NCI-H1694 (cell line): ENCODE data around the gene MAPKAPK2.

Experiments
- DNase-seq: peaks from one replicate; lab custom pipeline; 2025; lab: John Stamatoyannopoulos, UW

The MAPKAPK2 gene

DNA sequence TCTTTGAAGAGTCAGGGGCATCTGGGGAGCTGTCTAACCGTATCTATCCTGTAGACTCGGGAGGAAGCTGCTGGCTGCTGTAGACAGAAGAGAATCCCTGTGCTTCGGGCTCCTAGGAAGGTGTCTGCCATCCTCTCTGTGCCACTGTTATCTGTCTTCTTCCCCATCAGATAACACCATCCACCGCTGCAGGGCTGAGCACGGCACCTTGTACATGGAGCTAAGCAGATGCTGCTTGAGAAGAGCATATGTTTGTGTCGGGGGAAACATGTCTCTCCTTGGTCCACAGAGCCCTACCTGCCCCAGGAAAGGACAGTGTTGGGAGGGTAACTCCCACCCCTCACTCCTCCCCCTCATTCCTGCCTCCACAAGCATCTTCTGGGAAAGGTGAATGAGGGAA, 1.4 kb upstream of the MAPKAPK2 start:
- DNase-seq, result no peak

DNA sequence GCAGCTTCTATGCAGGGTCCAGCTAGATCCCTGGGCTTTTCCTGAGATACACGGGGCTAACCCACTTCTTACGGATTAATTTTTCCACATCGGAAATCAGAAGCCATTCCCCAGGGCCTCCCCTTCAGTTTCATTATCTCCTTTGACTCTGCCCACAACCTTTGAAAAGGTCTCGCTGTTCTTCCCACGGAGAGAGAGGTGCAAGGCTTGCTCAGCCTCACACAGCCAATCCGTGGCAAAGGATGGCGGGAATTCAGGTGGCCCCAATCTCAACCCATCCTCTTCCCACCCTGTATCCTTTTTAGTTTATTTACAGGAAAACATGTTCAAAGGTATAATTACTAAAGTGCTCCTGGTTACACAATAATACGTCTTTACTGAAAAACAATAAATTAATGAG, 702 bp upstream of the MAPKAPK2 start:
- no peak for DNase-seq

DNA sequence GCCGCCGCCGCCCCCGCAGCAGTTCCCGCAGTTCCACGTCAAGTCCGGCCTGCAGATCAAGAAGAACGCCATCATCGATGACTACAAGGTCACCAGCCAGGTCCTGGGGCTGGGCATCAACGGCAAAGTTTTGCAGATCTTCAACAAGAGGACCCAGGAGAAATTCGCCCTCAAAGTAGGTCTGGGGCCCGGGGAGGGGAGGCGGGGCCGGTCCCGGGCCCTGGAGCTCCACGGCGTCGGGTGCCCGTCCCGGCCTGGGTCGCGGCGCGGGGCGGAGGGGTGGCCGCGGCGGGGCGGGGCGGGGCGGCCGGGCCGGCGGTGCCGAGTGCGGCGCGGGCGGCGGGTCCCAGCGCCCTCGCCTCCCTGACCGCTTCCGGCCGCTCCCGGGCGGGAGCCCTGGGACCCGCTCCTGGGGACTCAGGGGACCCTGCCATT, 646 bp downstream of the MAPKAPK2 start:
- no peak for DNase-seq

DNA sequence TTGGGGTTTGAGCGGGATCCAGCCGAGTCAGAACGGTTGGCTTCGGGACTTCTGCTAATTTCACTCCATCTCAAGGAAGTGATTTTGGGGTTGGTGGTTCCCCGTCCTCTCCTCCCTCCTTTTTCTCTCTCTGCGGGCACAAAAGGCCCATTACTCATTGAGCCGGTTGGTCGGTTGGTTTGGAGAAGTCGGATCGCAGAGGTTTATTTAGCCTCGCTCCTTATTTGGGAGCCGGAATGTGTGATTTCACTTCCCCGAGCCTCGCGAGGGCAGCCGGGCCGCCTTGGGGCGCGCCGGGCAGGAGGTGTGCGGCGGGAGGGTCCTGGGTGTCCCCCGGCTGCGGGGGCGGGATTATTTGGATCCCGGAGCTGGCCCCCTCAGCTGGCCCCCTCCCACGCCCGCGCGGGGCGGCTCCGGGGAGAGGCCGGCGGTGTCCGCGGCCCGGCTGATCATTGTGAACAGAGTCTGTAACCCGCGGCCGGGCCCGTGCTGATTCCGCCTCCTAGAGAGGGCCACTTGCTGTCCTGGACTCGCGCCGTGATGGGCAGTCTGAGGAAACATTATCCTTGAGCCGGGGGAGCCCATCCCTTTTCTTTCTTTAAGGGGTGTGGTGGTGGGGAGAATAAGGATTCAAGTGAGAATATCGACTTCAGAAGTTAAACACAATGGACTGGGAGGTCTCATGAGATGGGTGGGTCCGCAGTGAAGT, 1.2 kb downstream of the MAPKAPK2 start:
- no peak for DNase-seq

DNA sequence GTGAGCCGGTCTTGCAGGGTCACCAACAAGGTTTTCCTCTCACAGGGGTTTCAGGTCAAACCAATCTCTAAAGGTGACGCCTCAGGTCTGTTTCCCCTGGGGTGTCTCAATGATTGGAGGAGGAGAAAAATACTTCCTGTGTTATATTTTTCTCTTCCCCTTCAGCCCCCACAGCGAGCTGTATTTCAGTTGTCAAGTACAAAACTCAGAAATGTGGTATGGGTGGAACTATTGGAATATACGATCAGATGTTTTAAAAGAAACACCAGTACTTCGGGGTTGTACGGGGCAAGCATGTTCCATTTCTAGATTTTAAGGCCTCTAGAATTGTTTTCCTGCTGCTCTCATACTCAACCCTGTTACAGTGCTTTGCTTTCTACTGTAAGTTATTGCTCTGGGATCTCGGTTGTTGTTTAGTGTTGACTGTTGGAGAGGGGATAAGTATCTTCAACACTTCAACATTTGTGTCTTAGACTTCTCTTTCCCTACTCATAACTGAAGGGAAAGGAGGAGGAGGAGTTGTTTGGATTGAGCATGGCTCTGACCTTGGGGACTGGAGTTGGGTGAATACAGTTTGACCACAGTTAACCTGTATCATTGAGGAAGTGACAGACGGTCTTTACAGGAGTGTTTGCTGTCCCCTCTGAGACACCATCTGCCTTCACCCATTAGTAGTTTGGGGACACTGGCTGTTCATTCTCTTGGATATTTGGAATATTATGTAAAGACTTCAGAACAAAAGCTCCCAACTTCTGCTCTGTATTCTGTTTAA, 2.0 kb downstream of the MAPKAPK2 start:
- DNase-seq, result peak; percentile 27

DNA sequence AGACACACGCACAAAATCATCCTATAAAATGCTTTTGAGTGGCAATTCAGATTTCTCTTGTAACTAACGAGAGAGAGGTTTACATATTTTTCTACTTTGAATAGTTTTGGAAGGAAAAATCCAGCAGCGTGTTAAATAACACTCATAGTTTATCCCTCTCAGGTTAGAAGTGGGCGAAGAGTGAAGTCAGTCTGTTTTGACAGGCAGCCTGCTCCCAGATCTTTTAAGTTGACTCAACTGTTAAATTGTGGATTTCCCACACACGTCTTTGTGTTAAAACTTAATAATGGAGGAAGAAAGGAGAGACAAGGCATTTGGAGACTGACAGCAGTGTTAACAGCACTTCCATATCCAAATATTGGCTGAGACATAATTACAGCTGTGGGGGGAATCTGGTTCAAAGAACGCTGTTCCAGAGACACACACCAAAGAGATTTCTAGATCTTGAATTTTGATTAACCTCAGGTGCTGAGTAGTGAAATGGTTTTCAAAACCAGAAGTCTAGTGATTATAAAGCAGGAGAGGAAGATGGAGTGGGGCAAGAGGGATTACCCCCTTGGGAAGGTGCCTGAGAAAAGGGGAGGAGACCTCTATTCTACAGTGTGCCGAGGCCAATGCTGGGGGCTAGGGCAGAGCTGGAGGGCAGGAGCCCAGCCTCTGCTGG, 2.7 kb downstream of the MAPKAPK2 start:
- DNase-seq, result no peak

DNA sequence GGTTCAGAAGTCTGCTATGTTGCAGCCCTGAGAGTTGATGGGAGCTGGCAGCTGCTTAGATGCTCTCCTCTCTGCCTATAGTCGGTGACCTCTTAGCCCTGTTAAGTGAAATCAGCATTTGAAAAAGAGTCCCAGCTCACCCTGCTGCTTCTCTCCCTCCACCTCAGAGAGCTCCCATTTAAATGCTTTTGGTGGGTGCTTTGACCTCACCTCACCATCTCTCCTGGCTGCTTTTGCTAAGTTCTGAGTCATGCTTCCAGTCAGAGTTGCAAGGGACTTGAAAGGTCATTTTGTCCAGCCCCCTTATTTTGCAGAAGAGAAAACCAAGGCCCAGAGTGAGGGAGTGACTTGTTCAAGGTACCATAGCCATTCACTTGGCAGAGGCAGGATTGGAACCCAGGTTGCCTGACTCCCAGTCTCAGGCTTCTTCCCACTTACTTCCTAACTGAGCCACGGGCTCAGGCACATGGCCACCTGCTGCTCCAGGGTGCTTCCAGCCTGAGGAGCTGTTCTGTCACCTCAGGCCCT, 3.3 kb downstream of the MAPKAPK2 start:
- no peak for DNase-seq

DNA sequence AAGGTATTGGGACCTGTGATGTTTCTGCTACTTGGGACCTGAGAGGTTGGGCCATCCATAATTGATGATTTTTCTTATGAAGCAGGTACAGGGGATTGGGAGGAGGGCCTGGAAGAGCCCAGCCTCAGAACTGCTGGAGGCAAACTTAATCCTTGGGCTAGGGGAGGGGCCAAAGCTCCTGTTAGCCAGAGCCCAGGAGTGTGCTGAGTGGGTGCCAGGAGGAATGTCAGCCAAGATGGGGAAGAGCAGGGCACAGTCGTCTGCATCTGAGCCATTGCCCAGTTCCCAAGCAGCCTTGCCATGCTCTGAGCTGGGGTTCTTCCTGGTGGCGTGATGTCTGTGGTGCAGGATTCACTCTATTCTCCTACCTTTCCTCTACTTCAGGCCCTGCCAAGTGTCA, 5.8 kb downstream of the MAPKAPK2 start:
- DNase-seq, result no peak

DNA sequence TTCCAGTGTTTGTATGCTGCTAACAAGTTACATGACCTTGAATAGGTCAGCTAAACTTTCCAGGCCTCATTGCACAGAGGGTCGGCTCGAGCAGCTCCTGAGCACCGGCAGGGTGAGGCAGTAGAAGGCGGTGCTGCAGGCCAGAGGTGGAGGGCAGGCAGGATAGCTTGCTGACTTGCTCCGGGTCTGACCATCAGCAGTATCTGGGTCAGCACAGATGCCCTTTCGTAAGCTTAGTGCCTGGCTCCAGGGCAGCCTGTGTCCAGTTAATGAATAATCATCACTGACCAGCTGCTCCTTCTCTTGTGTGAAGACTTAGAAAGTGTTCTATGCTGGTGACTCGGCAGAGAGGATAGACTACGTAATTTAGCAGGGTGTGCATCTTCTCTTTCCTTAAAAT, 6.9 kb downstream of the MAPKAPK2 start:
- no peak for DNase-seq

DNA sequence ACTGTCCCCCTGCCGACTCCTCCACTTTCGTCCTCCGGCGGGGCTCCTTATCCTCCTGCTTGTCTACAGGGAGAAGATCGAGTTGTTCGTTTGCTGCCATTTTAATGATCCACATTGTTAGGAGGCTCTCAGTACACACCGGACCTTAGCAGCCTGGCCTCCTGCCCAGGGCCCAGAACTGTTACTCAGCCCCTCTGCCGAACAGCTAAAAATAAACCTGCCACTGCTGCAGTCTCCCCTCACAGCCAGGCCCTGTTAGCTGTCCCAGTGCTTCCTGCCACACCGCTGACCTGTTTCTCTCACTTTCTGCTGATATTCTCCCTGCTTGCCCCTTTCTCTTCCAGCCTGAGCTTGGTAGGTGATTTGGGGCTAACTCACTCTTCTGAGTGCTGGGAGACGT, 8.3 kb downstream of the MAPKAPK2 start:
- DNase-seq, result no peak

DNA sequence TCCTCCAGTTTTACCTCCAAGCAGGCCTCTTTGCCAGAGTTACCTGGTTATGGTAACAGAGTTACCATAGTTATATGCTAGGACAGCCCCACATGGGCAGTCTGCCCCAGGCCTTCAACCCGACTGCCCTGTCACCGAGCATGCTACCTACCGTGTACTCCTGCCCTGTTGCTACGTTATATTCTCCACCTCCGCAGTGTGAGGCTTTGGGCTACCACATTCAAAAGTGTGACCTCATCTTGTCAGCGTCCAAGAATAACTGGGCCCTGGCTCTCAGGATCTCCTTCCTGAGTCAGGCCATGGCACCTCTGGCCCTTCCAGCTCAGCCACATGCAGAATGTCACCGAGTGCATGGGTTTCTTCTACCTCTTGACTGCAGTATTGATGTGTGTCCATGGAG, 8.9 kb downstream of the MAPKAPK2 start:
- DNase-seq, result no peak

DNA sequence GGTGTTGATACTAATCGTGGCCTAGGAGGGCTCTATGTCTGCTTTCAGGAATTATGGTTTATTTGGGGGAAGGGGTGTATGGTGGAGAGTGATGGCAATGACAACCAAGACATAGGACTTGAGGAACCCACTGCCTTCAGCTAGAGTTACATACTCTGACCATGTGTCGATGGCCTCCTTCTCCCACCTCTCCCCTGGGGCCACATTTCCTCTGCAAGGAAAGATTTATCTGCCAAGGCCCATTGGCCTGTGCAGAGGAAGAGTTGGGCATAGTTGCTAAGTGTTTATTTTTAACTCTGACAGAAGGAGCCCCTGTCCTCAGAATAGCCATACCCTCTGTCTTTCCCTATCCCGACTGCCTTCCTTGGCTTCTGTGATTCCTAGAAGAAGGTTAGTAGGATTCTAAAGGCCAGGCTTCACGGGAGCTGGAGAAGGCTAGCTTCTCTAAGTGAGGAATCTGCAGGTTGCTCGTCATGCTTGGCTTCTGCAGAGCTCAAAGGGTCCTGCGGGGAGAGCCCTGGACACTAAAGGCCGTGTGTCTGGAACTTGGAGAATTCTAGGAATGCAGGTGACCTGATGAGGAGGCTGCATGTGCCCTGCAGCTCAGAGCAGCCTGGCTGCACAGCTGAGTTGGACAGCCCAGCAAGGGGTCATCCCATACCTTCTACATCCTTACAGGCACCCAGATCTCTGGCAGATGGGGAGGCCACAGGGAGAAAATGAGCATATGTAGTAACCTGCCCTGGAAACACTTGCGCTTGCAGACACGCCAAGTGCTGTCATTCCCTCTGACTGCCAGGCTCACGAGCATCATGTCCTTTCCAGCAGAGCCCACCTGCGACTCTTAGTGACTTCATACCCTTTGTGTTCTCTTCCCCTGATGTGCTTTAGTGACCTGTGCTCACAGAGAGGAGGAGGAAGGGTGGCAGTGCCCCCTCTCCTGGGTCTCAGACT, 9.7 kb downstream of the MAPKAPK2 start:
- no peak for DNase-seq

DNA sequence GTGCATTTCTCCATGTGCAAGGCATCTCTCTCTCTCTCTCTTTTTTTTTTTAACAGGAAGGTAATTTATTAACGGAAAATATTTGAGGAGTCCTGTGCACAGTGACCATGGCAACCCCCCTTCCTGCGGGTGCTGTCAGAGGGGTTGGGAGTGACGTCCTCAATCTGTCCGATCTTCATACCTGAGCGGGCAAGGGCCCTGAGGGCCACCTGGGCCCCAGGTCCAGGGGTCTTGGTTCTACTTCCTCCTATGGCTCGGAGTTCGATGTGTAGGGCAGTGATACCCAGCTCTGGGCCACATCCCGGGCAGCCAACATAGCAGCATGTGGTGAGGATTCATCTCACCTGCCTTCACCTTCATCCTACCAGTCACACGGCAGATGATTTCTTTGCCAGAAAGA, 11.0 kb downstream of the MAPKAPK2 start:
- DNase-seq, result no peak

DNA sequence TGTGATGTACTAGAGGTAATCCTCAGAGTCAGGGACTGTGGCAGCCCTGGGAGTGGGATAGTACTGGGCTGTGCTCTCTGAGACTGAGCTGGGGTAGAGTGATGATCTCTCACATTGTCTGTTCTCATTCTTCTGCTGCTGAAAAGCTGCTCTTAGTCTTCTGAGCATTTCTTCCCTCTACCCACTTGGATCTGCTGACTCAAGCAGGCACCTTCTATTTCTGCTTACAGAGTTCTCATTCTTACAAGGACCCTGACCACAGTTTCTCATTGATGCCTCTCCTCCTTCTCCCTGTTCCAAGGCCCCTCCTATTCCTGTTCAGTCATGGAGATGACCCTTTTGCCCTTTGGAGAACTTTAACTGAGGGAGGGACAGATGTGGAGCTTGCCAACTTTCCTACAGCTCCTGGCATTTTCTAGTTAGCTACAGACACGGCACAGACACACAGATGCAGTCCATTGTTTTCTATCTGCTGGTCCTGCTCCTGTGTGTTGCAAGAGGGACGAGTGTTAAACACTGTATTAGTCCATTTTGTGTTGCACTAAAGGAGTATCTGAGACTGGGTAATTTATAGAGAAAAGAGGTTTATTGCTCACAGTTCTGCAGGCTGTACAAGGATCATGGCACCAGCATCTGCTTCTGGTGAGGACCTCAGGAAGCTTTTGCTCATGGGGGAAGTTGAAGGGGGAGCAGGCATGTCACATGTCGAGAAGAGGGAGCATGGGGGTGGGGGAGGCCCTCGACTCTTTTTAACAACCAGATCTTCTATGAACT, 12.3 kb downstream of the MAPKAPK2 start:
- no peak for DNase-seq

DNA sequence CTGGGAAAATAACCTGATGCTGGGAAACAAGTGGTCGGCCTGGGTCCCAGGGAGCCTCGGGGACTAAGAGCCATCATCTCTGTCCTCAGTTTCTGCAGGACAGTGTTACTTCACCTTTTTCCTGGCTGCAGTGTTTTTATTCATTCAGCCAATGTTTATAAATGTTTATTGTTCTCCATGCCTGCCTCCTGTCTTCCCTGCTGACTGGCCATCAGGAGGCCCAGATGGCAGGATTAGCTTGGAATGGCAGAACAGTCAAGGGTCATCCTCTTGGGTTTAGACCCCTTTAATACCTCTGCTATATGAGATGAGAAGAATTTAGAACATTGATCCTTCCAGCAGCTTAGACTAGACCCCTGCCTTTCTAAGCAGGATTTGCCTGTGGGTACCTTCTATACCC, 13.3 kb downstream of the MAPKAPK2 start:
- no peak for DNase-seq

DNA sequence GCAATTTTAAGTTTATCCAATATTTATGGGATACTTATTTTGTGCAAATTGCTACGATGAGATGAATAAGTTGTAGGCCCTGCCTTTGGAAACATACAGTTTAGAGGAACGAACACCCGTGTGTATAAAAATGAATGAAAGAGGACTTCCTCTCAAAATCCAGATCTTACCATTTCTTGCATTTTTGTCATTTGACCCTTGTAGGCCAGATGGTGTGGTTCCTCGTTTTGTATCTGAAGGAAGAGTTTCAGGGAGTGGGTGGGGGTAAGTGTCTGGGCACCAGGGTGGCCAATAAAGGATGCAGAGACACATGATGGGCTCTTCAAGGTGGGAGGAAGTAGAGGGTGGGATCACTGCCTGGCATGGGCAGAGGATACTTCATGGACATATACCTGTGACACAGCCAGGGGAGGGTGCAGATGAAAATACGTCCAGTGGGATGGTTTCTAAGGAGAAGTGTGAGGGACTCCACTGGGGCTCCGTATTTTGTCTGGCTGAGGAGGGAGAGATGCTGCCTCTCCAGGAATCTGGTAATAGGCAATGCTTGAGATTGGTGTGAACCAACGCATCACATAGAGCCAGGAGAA, 14.4 kb downstream of the MAPKAPK2 start:
- DNase-seq, result no peak

DNA sequence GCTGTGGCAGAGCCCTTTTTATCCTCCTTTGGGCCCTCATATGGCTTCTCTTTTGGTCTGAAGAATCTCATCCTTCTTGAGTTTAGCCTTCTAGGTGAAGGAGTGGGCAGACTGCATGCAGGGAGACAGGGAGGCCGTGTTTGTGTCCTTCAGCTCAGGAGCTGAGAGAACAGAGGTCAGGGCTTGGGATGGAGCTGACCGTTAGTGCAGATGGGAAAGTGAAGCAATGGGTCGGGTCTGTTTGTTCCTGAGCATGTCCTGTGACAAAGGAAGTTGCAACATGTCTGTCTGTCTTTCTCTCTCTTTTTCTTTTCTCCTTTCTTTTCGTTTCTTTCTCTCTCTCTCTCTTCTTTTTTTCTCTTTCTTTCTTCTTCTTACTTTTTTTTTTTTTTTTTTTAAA, 14.9 kb downstream of the MAPKAPK2 start:
- DNase-seq, result no peak

DNA sequence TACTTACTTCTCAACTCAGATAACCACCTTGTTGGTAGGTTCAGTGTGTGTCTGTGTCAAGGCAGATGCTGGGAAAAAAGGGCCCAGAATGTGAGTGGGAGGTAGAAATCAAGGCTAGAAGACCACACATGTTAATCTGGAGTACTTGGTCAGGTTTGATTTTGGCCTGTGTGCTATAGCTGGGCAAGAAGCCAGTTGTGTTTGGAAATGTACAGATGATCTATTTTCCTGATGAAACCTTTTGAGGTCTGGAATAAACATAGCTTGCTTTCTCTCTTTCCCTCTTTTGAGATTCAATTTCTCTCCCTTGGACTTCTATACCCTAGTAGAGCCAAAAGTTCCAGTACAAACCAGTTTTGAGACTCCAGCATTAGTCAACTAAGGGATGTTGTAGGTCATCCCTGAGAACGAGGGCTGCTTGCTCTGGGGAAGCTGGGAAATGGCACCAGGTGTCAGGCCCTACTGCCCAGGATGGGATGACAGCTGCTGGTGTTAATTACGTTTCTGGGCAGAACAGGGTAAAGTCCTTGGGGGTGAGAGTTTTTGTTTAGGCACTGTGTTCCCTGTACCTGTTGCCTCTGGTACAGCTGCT, 15.8 kb downstream of the MAPKAPK2 start:
- DNase-seq, result peak; percentile 65

DNA sequence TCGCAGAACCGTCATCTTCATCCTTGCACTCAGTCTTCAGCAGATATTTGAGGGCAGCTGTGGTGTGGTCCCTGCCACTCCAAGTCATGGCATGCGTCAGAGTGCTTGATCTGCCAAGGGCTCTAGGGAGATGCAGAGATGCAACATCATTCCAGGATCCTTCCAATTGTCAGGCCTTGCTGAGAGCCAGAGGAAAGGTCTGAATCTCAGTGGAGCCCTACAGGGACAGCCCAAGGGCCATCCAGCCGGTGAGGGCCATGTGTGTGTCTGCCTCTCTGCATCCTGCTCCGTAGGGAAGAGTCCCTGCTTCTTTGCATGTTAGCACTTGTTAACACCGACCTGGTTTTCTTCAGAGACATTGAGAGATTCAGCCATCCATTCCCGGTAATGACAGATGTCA, 17.6 kb downstream of the MAPKAPK2 start:
- no peak for DNase-seq

DNA sequence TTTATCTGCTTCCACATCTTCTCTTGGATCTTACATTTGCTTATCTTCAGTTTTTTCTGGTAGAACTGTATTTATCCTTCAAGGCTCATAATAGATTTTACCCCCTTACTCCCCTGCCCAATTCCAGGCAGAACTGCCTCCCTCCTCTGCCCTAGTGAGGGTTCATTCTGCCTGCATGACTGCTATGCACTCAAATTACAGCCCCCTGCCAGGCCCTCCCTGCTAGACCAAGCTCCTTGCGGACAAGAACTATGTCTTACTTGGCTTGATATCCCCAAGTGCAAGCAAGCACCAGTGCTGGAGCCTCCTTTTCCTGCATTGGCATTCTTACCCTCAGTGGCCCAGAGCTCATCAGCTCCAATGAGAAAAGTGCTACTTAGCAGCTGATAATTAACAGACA, 18.1 kb downstream of the MAPKAPK2 start:
- DNase-seq, result no peak
